ACC112 (cell line): ENCODE measurements around the gene SEC62.

Experiments
- H2AFZ ChIP-seq: fragments of 200-600 bp; sonication (generic); one replicate; pipeline ENCODE4 v1.6.0; 2017; ENCODE audit warnings: antibody characterized with exemption, low read length; ENCODE audit not compliant: unreplicated experiment
- H3K27ac ChIP-seq: fragments of 200-600 bp; sonication (generic); 2 replicates; pipeline ENCODE4 v1.5.1; 2014; ENCODE audit warnings: low read depth, mild to moderate bottlenecking, antibody characterized with exemption, low read length, moderate library complexity
- H3K27me3 ChIP-seq: fragments of 200-600 bp; sonication (generic); 2 replicates; pipeline ENCODE4 v1.6.1; 2014; ENCODE audit warnings: mild to moderate bottlenecking, antibody characterized with exemption, low read length, moderate library complexity, mixed read lengths; ENCODE audit not compliant: insufficient read depth
- H3K36me3 ChIP-seq: fragments of 200-600 bp; sonication (generic); 2 replicates; pipeline ENCODE4 v1.6.1; 2016; ENCODE audit warnings: mild to moderate bottlenecking, antibody characterized with exemption, low read length, moderate library complexity, mixed read lengths; ENCODE audit not compliant: insufficient read depth
- H3K4me1 ChIP-seq: fragments of 200-600 bp; sonication (generic); one replicate; pipeline ENCODE4 v1.6.1; 2016; ENCODE audit warnings: low read length, mixed read lengths; ENCODE audit not compliant: insufficient read depth, unreplicated experiment, control insufficient read depth
- H3K4me3 ChIP-seq: fragments of 200-600 bp; sonication (generic); 2 replicates; pipeline ENCODE4 v1.5.1; 2014; ENCODE audit warnings: mild to moderate bottlenecking, low read depth, low read length
- H3K79me2 ChIP-seq: fragments of 200-600 bp; sonication (generic); one replicate; pipeline ENCODE4 v1.6.0; 2016; ENCODE audit warnings: low read length; ENCODE audit not compliant: control insufficient read depth, unreplicated experiment, insufficient read depth

The SEC62 gene

GRCh38 chr3:170044271-170044670 lies 77.7 kb downstream of the SEC62 start:
- no peak overlapping the region for H3K27ac ChIP-seq

GRCh38 chr3:170044795-170045244 lies 78.2 kb downstream of the SEC62 start:
- Histone ChIP-seq H2AFZ (no peak overlapping the region), H3K36me3 (no peaks in the 10 kb centered on the region), H3K27ac (no peak overlapping the region), H3K4me1 (peaks cover 19% of the 10 kb centered on the region), H3K27me3 (peaks cover 20% of the 10 kb centered on the region), H3K4me3 (no peak overlapping the region), H3K79me2 (no peaks in the 10 kb centered on the region)

More at GRCh38 chr3:170044271-170044670, 77.7 kb downstream of the SEC62 start:
- Histone ChIP-seq H3K36me3 (no peaks in the 10 kb centered on the region), H3K79me2 (no peaks in the 10 kb centered on the region), H3K4me1 (peaks cover 13% of the 10 kb centered on the region), H3K27me3 (peaks cover 26% of the 10 kb centered on the region), H3K4me3 (no peak overlapping the region), H2AFZ (no peak overlapping the region)

GRCh38 chr3:170046269-170047132 lies 79.9 kb downstream of the SEC62 start:
- H2AFZ ChIP-seq: no peak overlapping the region
- no peaks in the 10 kb centered on the region for H3K36me3 ChIP-seq
- no peaks in the 10 kb centered on the region for H3K79me2 ChIP-seq
- H3K27me3 ChIP-seq: peaks cover 5% of the 10 kb centered on the region; the same call in 1 of the 2 replicates
- no peak overlapping the region for H3K4me3 ChIP-seq
- H3K27ac ChIP-seq: no peak overlapping the region
- peaks cover 21% of the 10 kb centered on the region for H3K4me1 ChIP-seq

- no peak overlapping the region for H3K27ac ChIP-seq
Observed at GRCh38 chr3:170047133-170047404, 80.5 kb downstream of the SEC62 start.

More at GRCh38 chr3:170047133-170047404, 80.5 kb downstream of the SEC62 start:
- no peaks in the 10 kb centered on the region for H3K79me2 ChIP-seq
- no peaks in the 10 kb centered on the region for H3K27me3 ChIP-seq
- peaks cover 21% of the 10 kb centered on the region for H3K4me1 ChIP-seq
- no peak overlapping the region for H3K4me3 ChIP-seq
- no peak overlapping the region for H2AFZ ChIP-seq
- no peaks in the 10 kb centered on the region for H3K36me3 ChIP-seq
